Coronary artery (tissue), 2 donors: ENCODE data around the gene EIF2B2.

Experiments
- DNase-seq: peaks from one replicate; pipeline ENCODE4 v3.0.0-alpha.2; 2017; ENCODE audit warnings: low spot score
- H3K27ac ChIP-seq, 2 donors: fragments of 200-600 bp; sonication (generic); one replicate each; pipeline ENCODE4 v1.5.1; 2016 to 2019
- H3K4me3 ChIP-seq: fragments of 200-600 bp; sonication (generic); 2 replicates; pipeline ENCODE4 v1.5.1; 2016; ENCODE audit warnings: mild to moderate bottlenecking, moderate library complexity
- TF ChIP-seq, protein P1 (sequence below): fragments of 200-600 bp; sonication (generic); IDR thresholded peaks from one replicate; pipeline ENCODE4 v1.5.1; 2019; ENCODE audit warnings: antibody characterized with exemption

EIF2B2 gene

DNA sequence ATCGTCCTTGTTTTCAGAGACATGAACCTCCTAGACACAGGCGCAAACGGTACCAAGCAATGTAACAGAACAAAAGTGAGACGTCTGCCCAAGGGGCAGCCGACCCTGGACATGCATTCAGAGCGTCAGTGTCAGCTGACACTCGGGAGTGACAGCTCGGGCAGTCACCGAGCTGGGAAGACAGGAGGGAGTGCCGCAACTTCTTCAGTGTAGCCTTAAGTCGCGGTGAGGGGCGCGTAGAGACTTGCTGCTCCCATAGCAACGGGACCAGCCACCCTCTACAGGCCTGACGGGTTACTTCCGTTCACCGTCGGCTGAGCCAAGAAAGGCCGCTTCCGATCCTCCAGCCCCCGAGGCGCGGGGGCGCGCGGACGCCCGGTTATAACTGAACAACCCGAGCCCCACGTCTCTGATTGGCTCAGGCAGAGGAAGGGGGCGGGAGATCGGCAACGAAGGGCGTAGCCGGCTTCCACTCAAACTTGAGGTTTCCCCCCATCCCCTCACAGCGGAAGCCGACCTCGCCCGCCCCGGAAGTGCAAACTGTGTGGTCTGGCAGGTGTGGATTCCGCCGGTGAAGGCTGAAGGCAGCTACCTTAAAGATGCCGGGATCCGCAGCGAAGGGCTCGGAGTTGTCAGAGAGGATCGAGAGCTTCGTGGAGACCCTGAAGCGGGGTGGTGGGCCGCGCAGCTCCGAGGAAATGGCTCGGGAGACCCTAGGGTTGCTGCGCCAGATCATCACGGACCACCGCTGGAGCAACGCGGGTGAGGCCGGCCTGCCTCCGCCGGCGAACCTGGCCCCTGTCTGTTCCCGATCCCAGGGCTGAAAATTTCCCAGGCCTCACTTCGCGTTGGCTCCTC is at the start of gene EIF2B2:
TSS of gene EIF2B2 (plus strand) at position 530 of the 858 bp plus-strand sequence. CDS start at position 600, 70 bp downstream.
- H3K27ac ChIP-seq = peak within 1 kb of the TSS; percentile 66 to 88
- TF ChIP-seq, protein P1, sequence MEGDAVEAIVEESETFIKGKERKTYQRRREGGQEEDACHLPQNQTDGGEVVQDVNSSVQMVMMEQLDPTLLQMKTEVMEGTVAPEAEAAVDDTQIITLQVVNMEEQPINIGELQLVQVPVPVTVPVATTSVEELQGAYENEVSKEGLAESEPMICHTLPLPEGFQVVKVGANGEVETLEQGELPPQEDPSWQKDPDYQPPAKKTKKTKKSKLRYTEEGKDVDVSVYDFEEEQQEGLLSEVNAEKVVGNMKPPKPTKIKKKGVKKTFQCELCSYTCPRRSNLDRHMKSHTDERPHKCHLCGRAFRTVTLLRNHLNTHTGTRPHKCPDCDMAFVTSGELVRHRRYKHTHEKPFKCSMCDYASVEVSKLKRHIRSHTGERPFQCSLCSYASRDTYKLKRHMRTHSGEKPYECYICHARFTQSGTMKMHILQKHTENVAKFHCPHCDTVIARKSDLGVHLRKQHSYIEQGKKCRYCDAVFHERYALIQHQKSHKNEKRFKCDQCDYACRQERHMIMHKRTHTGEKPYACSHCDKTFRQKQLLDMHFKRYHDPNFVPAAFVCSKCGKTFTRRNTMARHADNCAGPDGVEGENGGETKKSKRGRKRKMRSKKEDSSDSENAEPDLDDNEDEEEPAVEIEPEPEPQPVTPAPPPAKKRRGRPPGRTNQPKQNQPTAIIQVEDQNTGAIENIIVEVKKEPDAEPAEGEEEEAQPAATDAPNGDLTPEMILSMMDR = no peak
- peak; percentile 99 for DNase-seq
- H3K4me3 ChIP-seq = peak within 1 kb of the TSS; percentile 85

DNA sequence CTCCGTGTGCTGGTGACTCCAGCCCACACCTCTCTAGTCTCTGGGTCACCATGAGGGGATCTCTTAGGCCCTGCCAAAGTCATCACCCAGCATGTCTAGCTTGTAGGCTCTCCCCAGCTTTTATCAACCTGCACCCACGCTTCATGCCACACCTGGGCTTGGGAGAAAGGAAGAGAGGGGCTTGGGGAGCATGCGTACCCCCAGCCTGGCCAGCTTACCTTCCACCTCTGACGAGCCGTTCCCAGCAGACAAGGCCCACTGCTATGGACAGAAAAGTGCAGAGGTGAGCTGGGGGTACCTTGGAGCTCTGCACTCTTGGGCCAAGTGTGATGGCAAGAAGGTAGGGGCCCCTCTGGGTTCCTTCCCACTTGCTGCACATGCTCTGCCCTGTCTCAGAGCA is 49.0 kb upstream of the EIF2B2 start:
- TF ChIP-seq, protein P1 = no peak
- DNase-seq = no peak
- Histone ChIP-seq H3K4me3 (peak overlapping the region; percentile 77), H3K27ac (peak overlapping the region in 1 of 2 donors; percentile 73)

GRCh38 chr14:74954232-74954946 is 48.3 kb upstream of the EIF2B2 start:
- H3K27ac ChIP-seq = peak overlapping the region; percentile 73 to 74
- peak overlapping the region; percentile 77 for H3K4me3 ChIP-seq
- TF ChIP-seq, protein P1 = no peak
- DNase-seq = no peak

- no peak for DNase-seq
- peak overlapping the region; percentile 73 to 74 for H3K27ac ChIP-seq
- TF ChIP-seq, protein P1 = no peak
- peak overlapping the region; percentile 77 for H3K4me3 ChIP-seq
These were observed 47.8 kb upstream of the EIF2B2 start for GRCh38 chr14:74954947-74955228.

DNA sequence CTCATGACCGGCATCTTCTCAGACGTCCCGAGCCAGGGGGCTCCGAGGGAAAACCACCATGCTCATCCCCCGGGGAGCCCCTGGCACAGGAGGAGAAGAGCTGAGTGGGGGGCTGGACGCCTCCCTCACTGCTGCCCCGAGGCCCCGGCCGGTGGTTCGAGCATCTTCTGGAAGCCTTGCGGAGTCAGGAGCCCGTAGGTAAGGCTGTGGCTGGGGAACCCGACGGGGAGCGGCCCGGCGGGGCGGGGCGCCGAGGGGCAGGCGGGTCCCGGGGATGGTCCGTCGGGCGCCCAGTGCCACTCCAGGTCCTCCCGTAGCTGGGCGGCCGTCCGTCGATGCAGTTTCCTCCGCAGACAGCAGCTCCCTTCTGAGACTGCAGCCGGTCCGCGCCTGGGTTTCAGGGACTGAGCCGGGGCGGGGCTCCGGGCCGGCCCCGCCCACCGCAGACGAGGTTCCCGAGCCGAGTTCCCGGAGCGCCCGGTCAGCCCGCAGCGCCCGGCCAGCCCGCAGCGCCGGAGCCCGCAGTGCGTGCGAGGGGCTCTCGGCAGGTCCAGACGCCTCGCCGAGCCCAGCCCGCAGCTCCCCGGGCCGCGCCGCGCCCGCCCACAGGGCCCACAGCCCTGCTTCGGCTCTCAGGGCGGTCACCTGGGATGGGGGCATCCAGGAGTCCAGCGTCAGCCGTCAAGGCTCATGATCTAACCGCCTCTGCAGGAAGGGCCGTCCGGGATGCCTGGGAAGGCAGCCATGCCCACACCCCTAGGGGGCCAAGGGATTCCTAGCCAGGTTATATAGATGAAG is 47.3 kb upstream of the EIF2B2 start, which contains the start of gene PGF:
TSS of gene PGF (minus strand) at position 369 of the 798 bp plus-strand sequence. CDS start at position 14, 355 bp downstream.
- Histone ChIP-seq H3K4me3 (peak within 1 kb of the TSS; percentile 77), H3K27ac (peak within 1 kb of the TSS; percentile 73 to 74)
- DNase-seq = no peak
- TF ChIP-seq, protein P1 = no peak

- TF ChIP-seq, protein P1 = no peak
- peak overlapping the region; percentile 73 to 74 for H3K27ac ChIP-seq
These were observed 46.8 kb upstream of the EIF2B2 start for GRCh38 chr14:74956027-74956279.

More at GRCh38 chr14:74956027-74956279, 46.8 kb upstream of the EIF2B2 start:
- no peak for DNase-seq
- peak overlapping the region; percentile 77 for H3K4me3 ChIP-seq
